ENCODE measurements around the gene TNFAIP6. TPM values are rescaled to one million over a fixed set of nuclear protein-coding genes. Genes with fewer than 3 reads are reported as not detected.
A peak's percentile ranks its signal among the peaks of the same experiment; 100 is the strongest.

Gene TNFAIP6
- total and polyA plus RNA-seq, 2 donors (not counting 1 experiment from before 2014, with no cell fraction given): 28.5 to 53.8 TPM

DNA sequence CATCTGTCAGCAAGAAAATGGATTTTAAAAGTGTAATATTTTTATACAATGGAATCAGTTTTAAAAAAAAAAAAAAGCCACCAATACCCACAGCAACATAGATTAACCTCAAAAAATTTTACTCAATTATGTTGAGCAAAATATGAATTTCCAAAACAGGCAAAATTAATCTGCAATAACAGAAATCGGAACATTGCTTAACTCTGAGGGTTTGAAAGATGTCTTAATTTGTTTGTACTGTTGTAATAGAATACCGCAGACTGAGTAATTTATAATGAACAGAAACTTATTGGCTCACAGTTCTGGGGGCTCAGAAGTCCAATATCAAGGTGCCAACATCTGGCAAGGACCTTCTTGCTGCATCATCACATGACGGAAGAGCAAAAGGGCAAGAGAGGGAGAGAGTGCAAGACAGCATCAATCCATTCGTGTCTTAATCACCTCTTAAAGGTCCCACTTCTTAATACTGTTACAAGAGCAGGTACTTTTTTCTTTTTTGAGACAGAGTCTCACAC lies 31.8 kb upstream of the TNFAIP6 start:
- no peak for TF ChIP-seq EZH2 (IDR thresholded peaks at IDR 0.05; ENCODE audit: low read length, missing control alignments)
- TF ChIP-seq, protein P1, sequence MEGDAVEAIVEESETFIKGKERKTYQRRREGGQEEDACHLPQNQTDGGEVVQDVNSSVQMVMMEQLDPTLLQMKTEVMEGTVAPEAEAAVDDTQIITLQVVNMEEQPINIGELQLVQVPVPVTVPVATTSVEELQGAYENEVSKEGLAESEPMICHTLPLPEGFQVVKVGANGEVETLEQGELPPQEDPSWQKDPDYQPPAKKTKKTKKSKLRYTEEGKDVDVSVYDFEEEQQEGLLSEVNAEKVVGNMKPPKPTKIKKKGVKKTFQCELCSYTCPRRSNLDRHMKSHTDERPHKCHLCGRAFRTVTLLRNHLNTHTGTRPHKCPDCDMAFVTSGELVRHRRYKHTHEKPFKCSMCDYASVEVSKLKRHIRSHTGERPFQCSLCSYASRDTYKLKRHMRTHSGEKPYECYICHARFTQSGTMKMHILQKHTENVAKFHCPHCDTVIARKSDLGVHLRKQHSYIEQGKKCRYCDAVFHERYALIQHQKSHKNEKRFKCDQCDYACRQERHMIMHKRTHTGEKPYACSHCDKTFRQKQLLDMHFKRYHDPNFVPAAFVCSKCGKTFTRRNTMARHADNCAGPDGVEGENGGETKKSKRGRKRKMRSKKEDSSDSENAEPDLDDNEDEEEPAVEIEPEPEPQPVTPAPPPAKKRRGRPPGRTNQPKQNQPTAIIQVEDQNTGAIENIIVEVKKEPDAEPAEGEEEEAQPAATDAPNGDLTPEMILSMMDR (conservative IDR thresholded peaks at IDR 0.05 in 1 of 2, IDR thresholded peaks at IDR 0.05 in 1 of 2; ENCODE audit: low read depth in 1 of 2, low read length in 2 of 2): no peak
- no peaks in the 10 kb centered on the region for H4K20me1 ChIP-seq (ENCODE audit: control insufficient read depth, extremely low read depth, insufficient read depth, low read length)

GRCh38 chr2:151326554-151326953 lies 30.8 kb upstream of the TNFAIP6 start:
- no peaks in the 10 kb centered on the region for H3K27me3 ChIP-seq (ENCODE audit: control insufficient read depth, insufficient read depth, low read length)
- H3K4me2 ChIP-seq (ENCODE audit: extremely low read depth, insufficient read depth, low read length): no peak overlapping the region
- peak in 1 of 2 donors; percentile 20 for DNase-seq (ENCODE audit: low read depth in 2 of 2)
- no peaks in the 10 kb centered on the region for H3K9me3 ChIP-seq (ENCODE audit: control insufficient read depth, insufficient read depth, low read depth, low read length)
- H2AFZ ChIP-seq (ENCODE audit: low read length): no peak overlapping the region
- H3K4me3 ChIP-seq (replicated peaks in 1 of 4; ENCODE audit: control extremely low read depth in 1 of 4, insufficient read depth in 1 of 4, low read depth in 3 of 4, low read length in 4 of 4): no peak overlapping the region
- H3K79me2 ChIP-seq (ENCODE audit: control insufficient read depth, insufficient read depth, low read length): no peaks in the 10 kb centered on the region
- H3K27ac ChIP-seq (ENCODE audit: insufficient read depth, low read length): no peak overlapping the region
- TF ChIP-seq, protein P1 (conservative IDR thresholded peaks at IDR 0.05 in 1 of 2, IDR thresholded peaks at IDR 0.05 in 1 of 2; ENCODE audit: low read depth in 1 of 2, low read length in 2 of 2): no peak
- TF ChIP-seq EZH2 (IDR thresholded peaks at IDR 0.05; ENCODE audit: low read length, missing control alignments): no peak
- no peaks in the 10 kb centered on the region for H4K20me1 ChIP-seq (ENCODE audit: control insufficient read depth, extremely low read depth, insufficient read depth, low read length)
- no peaks in the 10 kb centered on the region for H3K36me3 ChIP-seq (ENCODE audit: control insufficient read depth, insufficient read depth, low read length)
- H3K4me1 ChIP-seq (ENCODE audit: control insufficient read depth, extremely low read depth, insufficient read depth, low read length): no peaks in the 10 kb centered on the region
- H3K9ac ChIP-seq (ENCODE audit: insufficient read depth, low read length): no peak overlapping the region

More for the DNA sequence above, 31.8 kb upstream of the TNFAIP6 start:
- Histone ChIP-seq H3K4me3 (replicated peaks in 1 of 4; ENCODE audit: control extremely low read depth in 1 of 4, insufficient read depth in 1 of 4, low read depth in 3 of 4, low read length in 4 of 4) (no peak overlapping the region), H3K4me1 (ENCODE audit: control insufficient read depth, extremely low read depth, insufficient read depth, low read length) (no peaks in the 10 kb centered on the region), H3K9me3 (ENCODE audit: control insufficient read depth, insufficient read depth, low read depth, low read length) (no peaks in the 10 kb centered on the region), H3K4me2 (ENCODE audit: extremely low read depth, insufficient read depth, low read length) (no peak overlapping the region), H3K36me3 (ENCODE audit: control insufficient read depth, insufficient read depth, low read length) (no peaks in the 10 kb centered on the region), H3K79me2 (ENCODE audit: control insufficient read depth, insufficient read depth, low read length) (no peaks in the 10 kb centered on the region), H2AFZ (ENCODE audit: low read length) (no peak overlapping the region), H3K9ac (ENCODE audit: insufficient read depth, low read length) (no peak overlapping the region), H3K27me3 (ENCODE audit: control insufficient read depth, insufficient read depth, low read length) (no peaks in the 10 kb centered on the region), H3K27ac (ENCODE audit: insufficient read depth, low read length) (no peak overlapping the region)
- peak in 1 of 2 donors; percentile 29 for DNase-seq (ENCODE audit: low read depth in 2 of 2)

DNA sequence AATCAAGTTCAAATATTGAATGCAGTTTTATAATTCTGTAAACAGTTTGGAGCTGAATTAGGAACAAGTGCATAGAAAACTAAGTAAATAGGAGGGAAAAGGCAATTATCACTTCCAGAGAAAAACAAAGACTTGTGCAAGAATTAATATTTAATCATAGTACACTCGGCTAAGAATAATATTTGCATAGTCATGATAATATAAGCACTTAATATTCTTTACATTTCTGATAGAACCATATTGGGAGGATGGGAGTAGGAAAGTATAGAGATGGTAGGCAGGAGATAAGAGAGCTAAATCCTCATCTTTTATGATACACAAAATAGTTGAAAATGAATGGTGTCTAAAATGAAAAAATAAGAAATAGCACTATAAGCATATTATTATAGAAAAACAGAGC lies 27.4 kb upstream of the TNFAIP6 start:
- Histone ChIP-seq H3K27me3 (ENCODE audit: control insufficient read depth, insufficient read depth, low read length) (no peaks in the 10 kb centered on the region), H3K4me1 (ENCODE audit: control insufficient read depth, extremely low read depth, insufficient read depth, low read length) (peaks cover 5% of the 10 kb centered on the region), H3K9ac (ENCODE audit: insufficient read depth, low read length) (no peak overlapping the region), H4K20me1 (ENCODE audit: control insufficient read depth, extremely low read depth, insufficient read depth, low read length) (no peaks in the 10 kb centered on the region), H3K79me2 (ENCODE audit: control insufficient read depth, insufficient read depth, low read length) (no peaks in the 10 kb centered on the region), H3K4me2 (ENCODE audit: extremely low read depth, insufficient read depth, low read length) (no peak overlapping the region), H3K36me3 (ENCODE audit: control insufficient read depth, insufficient read depth, low read length) (no peaks in the 10 kb centered on the region), H2AFZ (ENCODE audit: low read length) (no peak overlapping the region), H3K9me3 (ENCODE audit: control insufficient read depth, insufficient read depth, low read depth, low read length) (no peaks in the 10 kb centered on the region), H3K27ac (ENCODE audit: insufficient read depth, low read length) (no peak overlapping the region), H3K4me3 (replicated peaks in 1 of 4; ENCODE audit: control extremely low read depth in 1 of 4, insufficient read depth in 1 of 4, low read depth in 3 of 4, low read length in 4 of 4) (no peak overlapping the region)
- TF ChIP-seq EZH2 (IDR thresholded peaks at IDR 0.05; ENCODE audit: low read length, missing control alignments): no peak
- TF ChIP-seq, protein P1 (conservative IDR thresholded peaks at IDR 0.05 in 1 of 2, IDR thresholded peaks at IDR 0.05 in 1 of 2; ENCODE audit: low read depth in 1 of 2, low read length in 2 of 2): no peak
- DNase-seq (ENCODE audit: low read depth in 2 of 2): no peak
